ACC112 (cell line): Measurements from ENCODE around the gene ZDHHC12.
A peak's percentile ranks its signal among the peaks of the same experiment; 100 is the strongest.

Experiments
- H2AFZ ChIP-seq: fragments of 200-600 bp; sonication (generic); one replicate; pipeline ENCODE4 v1.6.0; 2017; ENCODE audit warnings: antibody characterized with exemption, low read length; ENCODE audit not compliant: unreplicated experiment
- H3K27ac ChIP-seq: fragments of 200-600 bp; sonication (generic); 2 replicates; pipeline ENCODE4 v1.5.1; 2014; ENCODE audit warnings: low read depth, mild to moderate bottlenecking, antibody characterized with exemption, low read length, moderate library complexity
- H3K27me3 ChIP-seq: fragments of 200-600 bp; sonication (generic); 2 replicates; pipeline ENCODE4 v1.6.1; 2014; ENCODE audit warnings: mild to moderate bottlenecking, antibody characterized with exemption, low read length, moderate library complexity, mixed read lengths; ENCODE audit not compliant: insufficient read depth
- H3K36me3 ChIP-seq: fragments of 200-600 bp; sonication (generic); 2 replicates; pipeline ENCODE4 v1.6.1; 2016; ENCODE audit warnings: mild to moderate bottlenecking, antibody characterized with exemption, low read length, moderate library complexity, mixed read lengths; ENCODE audit not compliant: insufficient read depth
- H3K4me1 ChIP-seq: fragments of 200-600 bp; sonication (generic); one replicate; pipeline ENCODE4 v1.6.1; 2016; ENCODE audit warnings: low read length, mixed read lengths; ENCODE audit not compliant: insufficient read depth, unreplicated experiment, control insufficient read depth
- H3K4me3 ChIP-seq: fragments of 200-600 bp; sonication (generic); 2 replicates; pipeline ENCODE4 v1.5.1; 2014; ENCODE audit warnings: mild to moderate bottlenecking, low read depth, low read length
- H3K79me2 ChIP-seq: fragments of 200-600 bp; sonication (generic); one replicate; pipeline ENCODE4 v1.6.0; 2016; ENCODE audit warnings: low read length; ENCODE audit not compliant: control insufficient read depth, unreplicated experiment, insufficient read depth

ZDHHC12 gene

DNA sequence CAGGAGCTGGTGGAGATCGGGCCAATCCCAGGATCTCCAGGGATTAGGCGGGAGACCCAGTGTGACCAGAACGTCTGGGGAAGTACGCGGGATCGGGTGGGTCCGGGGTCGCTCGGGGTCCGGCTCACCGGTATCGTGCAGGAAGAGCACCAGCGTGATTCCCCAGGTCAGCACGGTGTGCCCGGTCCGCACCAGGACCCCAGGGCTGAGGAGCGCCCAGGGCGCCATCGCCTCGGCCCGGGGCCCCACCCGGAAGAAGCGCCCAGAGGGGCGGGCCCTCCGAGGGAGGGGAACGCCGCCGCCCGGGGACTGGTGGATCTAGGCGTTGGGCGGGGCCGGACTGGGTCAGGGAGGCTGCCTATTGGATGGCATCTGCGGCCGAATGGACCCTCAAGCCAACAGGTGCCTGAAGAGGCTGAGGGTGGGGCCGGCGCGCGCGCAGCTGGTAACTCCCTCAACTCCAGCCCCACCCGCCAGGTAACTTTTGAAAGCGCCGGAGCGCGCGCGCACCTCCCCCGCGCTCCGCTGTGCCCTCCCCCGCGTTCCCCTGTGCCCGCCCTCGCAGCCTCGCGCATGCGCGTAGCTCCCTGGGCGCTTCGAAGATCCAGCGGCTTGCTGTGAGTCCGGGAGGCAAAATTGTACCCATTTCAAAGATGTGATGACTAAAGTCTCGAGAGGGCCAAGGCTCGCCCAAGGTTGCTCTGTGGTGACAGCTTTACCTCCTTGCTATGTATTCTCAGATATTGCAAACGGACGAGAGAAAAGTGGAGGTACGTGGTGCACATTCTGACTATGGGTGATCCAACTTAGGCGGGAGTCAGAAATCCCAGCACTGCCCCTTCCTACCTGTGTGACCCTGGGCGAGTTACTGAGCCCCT, at the start of gene ZDHHC12:
ZDHHC12 (minus strand) TSS at position 262 of the 878 bp plus-strand sequence; CDS start at position 228, 34 bp downstream.
- Histone ChIP-seq H3K36me3 (no peaks in the 10 kb centered on the region), H3K27me3 (no peaks in the 10 kb centered on the region), H3K79me2 (no peaks in the 10 kb centered on the region), H2AFZ (peak within 1 kb of the TSS; percentile 73), H3K27ac (no peak within 1 kb of the TSS), H3K4me3 (peak within 1 kb of the TSS; percentile 82), H3K4me1 (no peaks in the 10 kb centered on the region)

DNA sequence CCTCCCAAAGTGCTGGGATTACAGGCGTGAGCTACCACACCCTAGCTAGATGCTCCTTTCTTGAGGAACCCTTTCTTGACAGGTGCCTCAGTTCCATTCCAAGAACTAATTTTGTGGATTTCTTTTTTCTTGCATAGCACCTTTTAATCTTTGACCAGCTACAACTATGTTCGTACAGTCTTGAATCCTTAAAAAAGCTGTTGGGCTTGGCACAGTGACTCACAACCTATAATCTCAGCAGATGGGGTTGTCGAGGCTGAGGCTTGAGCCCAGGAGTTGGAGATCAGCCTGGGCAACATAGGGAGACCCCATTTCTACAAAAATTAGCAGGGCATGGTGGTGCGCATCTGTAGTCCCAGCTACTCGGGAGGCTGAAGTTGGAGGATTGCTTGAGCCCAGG, 49.1 kb upstream of the ZDHHC12 start:
- Histone ChIP-seq H2AFZ (no peak overlapping the region), H3K27ac (no peak overlapping the region)

GRCh38 chr9:128771745-128772519, 48.0 kb upstream of the ZDHHC12 start, which contains the start of gene ZER1:
ZER1 (minus strand) TSS chr9:128771927; CDS start chr9:128755565, 16,362 bp downstream.
- Histone ChIP-seq H3K27ac (peak within 1 kb of the TSS; percentile 68), H3K4me3 (peak within 1 kb of the TSS; percentile 82), H3K4me1 (peaks cover 8% of the 10 kb centered on the region), H3K79me2 (peaks cover 14% of the 10 kb centered on the region), H3K27me3 (no peaks in the 10 kb centered on the region), H3K36me3 (no peaks in the 10 kb centered on the region), H2AFZ (peak within 1 kb of the TSS; percentile 100)

More for the DNA sequence above, 49.1 kb upstream of the ZDHHC12 start:
- peaks cover 8% of the 10 kb centered on the region for H3K4me1 ChIP-seq
- peaks cover 14% of the 10 kb centered on the region for H3K79me2 ChIP-seq
- no peaks in the 10 kb centered on the region for H3K36me3 ChIP-seq
- no peaks in the 10 kb centered on the region for H3K27me3 ChIP-seq
- no peak overlapping the region for H3K4me3 ChIP-seq

GRCh38 chr9:128771094-128771721, 47.3 kb upstream of the ZDHHC12 start:
- Histone ChIP-seq H3K4me1 (peaks cover 8% of the 10 kb centered on the region), H2AFZ (peak overlapping the region; percentile 90), H3K36me3 (no peaks in the 10 kb centered on the region), H3K27me3 (no peaks in the 10 kb centered on the region), H3K27ac (peak overlapping the region; percentile 33), H3K79me2 (peaks cover 14% of the 10 kb centered on the region), H3K4me3 (peak overlapping the region; percentile 82)

- no peaks in the 10 kb centered on the region for H3K36me3 ChIP-seq
- peak overlapping the region; percentile 90 for H2AFZ ChIP-seq
- H3K27me3 ChIP-seq: no peaks in the 10 kb centered on the region
- peak overlapping the region; percentile 33; the same call in 1 of the 2 replicates for H3K27ac ChIP-seq
- H3K4me3 ChIP-seq: peak overlapping the region; percentile 82
- H3K79me2 ChIP-seq: peaks cover 14% of the 10 kb centered on the region
- peaks cover 8% of the 10 kb centered on the region for H3K4me1 ChIP-seq
Observed at GRCh38 chr9:128770286-128771030, 46.5 kb upstream of the ZDHHC12 start.

DNA sequence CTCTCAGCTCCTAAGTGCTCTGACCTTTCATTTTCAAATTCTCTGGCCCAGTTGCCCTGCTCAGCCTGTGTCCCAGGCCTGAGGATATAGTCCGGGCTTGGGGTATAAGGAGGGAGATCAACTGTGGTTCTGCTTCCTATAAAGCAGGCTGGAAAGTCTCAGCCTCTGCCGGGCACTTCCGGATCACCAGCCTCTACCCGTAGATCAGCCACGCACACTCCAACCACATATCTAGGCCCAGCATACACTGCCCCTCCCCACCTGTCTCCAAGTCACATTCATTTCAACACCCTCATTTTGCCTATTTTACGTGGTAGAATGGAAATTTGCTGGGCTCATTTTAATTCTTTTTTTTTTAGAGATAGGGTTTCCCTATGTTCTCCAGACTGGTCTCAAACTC, 44.7 kb upstream of the ZDHHC12 start:
- peaks cover 8% of the 10 kb centered on the region for H3K4me1 ChIP-seq
- no peaks in the 10 kb centered on the region for H3K27me3 ChIP-seq
- peaks cover 14% of the 10 kb centered on the region for H3K79me2 ChIP-seq
- no peak overlapping the region for H2AFZ ChIP-seq
- H3K4me3 ChIP-seq: no peak overlapping the region
- no peak overlapping the region for H3K27ac ChIP-seq
- no peaks in the 10 kb centered on the region for H3K36me3 ChIP-seq

GRCh38 chr9:128765499-128765898, 41.6 kb upstream of the ZDHHC12 start:
- H3K4me3 ChIP-seq: no peak overlapping the region
- H3K79me2 ChIP-seq: peaks cover 8% of the 10 kb centered on the region
- H2AFZ ChIP-seq: no peak overlapping the region

GRCh38 chr9:128764361-128764760, 40.4 kb upstream of the ZDHHC12 start:
- H2AFZ ChIP-seq: no peak overlapping the region
- no peak overlapping the region for H3K27ac ChIP-seq
- no peaks in the 10 kb centered on the region for H3K27me3 ChIP-seq
- H3K4me1 ChIP-seq: no peaks in the 10 kb centered on the region
- H3K36me3 ChIP-seq: no peaks in the 10 kb centered on the region
- peaks cover 5% of the 10 kb centered on the region for H3K79me2 ChIP-seq
- H3K4me3 ChIP-seq: no peak overlapping the region

More at GRCh38 chr9:128765499-128765898, 41.6 kb upstream of the ZDHHC12 start:
- H3K4me1 ChIP-seq: peaks cover 3% of the 10 kb centered on the region
- no peaks in the 10 kb centered on the region for H3K36me3 ChIP-seq
- H3K27ac ChIP-seq: no peak overlapping the region
- no peaks in the 10 kb centered on the region for H3K27me3 ChIP-seq

GRCh38 chr9:128762671-128763449, 38.9 kb upstream of the ZDHHC12 start:
- Histone ChIP-seq H3K4me1 (no peaks in the 10 kb centered on the region), H3K27ac (no peak overlapping the region), H3K79me2 (no peaks in the 10 kb centered on the region), H2AFZ (no peak overlapping the region), H3K36me3 (no peaks in the 10 kb centered on the region), H3K4me3 (no peak overlapping the region), H3K27me3 (no peaks in the 10 kb centered on the region)
